GM19468 (cell line): ENCODE data around the gene SCUBE3.

Source experiments
- ATAC-seq: cut with Tn5 transposase; IDR thresholded peaks from one replicate; pipeline ENCODE4 v1.9.1; 2021; ENCODE audit warnings: mild to moderate bottlenecking, moderate library complexity, moderate number of reproducible peaks; ENCODE audit not compliant: unreplicated experiment; ENCODE audit errors: extremely low read depth

SCUBE3 gene

DNA sequence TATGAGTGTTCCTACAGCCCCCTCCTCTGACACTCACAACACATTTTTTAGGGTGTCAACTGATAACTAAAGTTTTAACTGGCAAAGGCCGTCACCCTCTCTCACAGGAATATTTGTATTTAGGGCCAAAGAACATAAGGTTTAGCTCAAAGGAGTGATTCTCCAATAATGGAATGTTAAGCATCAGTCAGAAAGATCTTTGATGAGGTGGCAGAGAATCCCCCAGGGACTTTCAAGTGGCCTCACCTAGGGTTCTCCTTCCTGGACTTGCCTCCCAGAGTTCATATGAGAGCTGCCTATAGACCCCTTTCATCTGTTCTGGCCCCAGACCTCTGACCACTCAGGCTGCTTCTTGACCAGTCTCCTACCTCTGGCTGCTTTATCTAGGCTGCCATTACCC, 7.4 kb upstream of the SCUBE3 start:
- no peak for ATAC-seq

DNA sequence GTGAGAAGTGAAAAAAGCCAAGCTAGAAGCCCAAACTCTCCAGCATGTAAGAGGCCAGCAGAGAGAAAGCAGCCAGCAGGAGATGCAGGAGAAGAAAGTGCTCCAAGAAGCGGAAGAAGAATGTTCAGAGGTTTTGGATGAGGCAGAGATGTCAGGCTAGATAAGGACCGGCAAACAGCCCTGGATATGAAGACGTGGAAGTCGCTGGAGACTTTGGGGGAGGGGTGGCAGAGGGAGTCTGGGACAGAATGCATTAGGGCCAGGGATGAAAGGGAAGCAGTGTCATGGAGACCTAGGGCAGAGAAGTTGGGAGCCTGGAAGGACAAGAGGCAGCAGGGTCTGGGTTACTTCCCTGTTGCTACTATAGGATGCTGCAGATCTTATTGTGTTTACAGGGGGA, 5.3 kb upstream of the SCUBE3 start:
- ATAC-seq: no peak

DNA sequence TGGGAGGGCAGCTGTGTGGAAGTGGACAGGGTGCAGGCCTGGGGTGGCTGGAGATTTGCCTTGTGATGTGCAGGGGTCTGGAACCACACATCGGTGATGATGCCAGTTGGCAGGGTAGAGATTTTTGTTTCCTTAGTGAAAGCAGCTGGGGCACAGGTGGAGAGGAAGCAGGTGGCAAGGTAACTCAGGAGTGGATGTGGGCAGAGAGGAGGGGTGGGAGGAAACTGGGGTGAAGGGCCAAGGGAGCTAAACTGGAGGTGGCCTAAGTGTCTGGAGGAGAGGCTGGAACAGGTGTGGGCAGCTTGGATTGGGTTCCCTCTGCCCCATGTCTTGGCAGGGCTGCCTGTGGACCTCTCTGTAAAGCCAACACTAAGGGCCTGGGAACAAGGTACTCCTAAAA, 4.7 kb upstream of the SCUBE3 start:
- ATAC-seq: no peak

DNA sequence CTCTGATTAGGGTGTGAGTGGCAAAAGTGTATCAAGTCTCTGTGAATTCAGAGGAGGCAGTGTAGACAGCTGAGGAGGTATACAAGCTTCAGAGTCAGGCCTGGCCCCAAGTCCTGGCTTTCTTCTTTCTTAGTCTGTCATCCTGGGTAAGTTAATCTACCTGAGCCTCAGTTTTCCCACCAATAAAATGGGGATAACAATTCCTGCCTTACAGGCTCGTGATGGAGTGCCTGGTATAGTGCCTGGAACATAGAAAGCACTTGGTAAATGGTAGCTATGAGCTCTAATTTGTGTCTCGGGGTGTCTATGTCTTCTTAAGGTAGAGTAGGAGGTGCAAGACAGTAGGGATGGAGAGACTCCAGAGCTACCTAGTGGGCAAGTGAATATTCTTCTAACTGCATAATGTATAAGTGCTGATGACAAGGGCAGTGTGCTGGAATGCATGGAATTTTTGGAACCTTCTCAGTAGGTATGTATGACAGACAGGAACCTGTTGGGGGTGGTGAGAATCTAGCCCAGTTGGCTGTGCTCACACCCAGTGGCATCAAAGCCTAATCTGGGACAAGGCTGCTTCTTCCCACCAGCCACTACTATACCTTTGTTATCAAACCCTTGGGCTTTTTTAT, 4.0 kb upstream of the SCUBE3 start:
- no peak for ATAC-seq

DNA sequence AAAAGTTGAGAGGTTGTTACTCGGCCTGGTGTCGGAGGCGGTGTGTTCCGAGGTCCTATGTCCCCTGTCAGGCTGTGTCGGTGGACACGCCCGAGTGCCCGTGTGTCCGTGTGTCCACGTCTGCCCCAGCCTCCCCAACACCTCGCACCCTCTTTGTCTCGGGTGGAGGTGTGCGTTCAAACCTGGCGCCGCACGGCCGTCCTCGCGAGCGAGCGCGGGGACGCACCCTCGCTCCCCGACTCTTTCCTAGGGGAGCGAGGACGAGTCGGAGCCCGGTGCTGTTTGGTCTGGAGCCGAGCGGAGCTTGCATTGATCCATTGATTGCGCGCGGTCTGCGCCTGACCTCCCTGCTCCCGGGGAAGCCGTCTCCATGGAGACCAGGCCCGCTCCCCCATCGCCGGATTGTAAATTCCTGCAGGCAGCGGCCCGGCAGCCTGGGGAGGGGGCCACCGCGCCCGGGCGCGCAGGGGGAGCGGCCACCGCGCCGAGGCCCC, 411 bp upstream of the SCUBE3 start:
- ATAC-seq: no peak

DNA sequence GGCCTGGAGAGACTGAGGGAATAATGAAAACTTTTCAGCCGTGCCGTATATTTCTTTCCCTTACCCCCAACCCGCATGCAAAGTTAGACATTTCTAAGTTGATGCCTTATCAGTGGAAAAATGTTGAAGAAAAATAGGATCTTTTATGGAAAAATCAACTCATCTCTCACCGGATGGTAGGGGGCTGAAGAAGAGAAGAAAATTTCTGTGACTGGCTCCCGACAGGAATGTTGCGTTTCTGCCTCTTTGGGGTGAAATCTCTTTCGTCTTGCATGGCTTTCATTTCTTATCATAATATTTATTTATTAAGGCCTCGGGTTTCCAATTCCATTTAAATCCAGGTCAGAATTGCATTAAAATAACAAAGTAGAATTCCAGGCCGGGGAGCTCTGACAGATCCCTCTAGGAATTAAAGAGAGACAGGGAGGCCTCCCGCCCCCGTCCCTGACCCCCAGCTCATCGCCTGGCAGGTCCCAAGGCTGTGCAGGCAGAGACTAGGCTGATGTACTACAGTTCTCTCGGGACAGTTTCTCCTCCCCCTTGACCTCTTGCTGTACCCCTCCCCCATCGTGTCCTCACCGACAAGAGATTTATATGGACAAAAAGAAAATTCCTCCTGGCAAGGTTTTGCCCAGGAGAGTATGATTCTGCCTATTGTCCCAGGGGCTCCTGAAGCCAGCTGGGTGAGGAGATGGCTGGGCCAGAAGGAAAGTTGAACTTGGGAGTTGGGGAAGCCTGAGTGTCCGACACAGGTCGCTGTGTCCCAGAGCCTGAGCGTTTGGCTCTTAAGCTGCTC, 1.3 kb downstream of the SCUBE3 start:
- no peak for ATAC-seq

DNA sequence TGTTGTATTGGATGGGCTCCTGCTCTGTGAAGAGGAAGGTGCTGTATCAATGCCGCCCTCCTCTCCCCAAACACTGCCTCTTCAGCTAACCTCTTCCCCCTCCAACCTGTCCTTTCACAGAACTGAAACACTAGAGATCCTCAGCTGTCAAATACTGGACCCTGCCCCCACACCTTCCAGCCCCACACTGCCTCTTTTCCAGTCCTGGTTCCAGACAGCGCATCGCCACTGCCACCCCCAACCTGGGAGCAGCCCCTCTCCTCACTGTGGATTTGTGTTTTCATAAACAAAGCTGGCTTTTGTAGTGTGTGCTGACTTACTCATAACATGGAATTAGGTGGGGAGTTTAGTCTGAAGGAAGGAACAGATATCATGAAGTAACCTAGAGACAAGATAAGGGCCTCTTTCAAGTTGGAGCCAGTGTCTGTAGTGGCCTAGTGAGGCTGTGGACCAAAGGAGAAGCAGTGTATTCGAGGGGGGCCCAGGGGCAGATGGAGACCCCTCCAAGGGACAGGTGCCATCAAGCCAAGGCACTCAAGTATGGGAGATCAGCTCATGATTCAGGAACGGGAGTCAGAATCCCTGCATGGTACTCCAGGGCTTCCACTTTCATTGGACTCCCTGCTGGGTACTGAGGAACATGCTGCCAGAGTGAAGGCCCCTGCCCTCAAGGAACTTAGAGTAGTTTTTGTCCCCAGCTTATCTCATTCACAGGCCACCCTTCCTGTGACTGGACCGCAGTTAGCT, 2.1 kb downstream of the SCUBE3 start:
- no peak for ATAC-seq

DNA sequence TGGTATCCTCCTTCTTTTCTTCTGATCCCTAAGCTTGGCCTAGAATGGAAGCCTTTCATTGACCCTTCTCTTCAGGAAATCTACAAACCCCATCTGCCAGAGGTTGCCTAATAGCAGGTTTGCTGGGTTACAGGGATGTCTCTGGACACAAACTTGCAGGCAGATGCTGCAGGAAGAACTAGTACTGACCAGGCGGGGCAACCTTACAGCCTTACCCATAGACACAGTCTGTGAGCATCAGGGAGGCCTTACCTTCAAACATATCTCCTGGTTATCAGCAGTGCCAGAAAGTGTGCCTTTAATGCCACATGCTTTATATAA, 2.6 kb downstream of the SCUBE3 start:
- no peak for ATAC-seq

DNA sequence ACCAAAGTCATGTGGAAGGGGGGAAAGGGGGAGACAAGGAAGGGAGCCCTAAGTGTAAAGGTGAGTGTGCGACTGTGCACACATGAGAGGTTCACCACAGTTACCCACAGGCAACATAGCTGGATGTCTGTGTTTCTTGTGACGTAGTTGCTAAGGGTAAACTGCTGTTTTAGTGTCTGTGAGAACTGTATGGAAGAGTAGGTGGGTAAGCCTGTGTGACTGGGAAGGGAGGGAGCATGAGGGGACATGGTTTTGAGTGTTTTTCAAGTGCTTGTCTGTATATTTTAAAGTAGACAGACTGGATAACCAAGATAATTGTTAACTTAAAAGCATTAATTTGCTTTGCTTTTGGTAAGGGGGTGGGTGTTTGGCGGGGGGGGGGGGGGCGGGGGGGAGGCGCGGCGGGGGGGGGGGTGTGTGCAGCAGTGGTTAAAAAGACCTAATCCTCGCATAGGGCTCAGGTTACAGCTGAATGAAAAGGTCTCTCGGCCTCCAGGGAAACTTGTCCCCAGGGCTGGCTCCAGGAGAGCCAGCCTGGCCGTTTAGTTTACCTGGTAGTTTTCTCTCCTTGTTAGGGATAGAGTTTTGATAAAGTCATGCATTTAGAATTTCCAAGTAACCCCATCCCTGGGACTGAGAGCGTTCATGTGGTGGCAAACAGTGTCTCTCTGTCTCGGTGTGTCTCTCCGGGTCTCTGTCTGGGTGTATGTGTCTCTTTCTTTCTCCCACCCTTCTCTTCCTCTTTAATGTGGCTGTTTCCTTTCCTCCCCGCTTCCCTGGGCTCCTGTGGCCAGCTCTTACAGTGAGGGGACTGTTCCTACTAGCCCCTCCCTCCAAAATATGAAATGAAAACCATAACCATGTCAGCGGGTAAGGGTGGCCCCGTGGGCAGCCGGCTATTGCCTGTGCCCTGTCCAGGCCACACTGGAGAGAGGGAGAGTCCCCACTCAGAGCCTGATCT, 3.4 kb downstream of the SCUBE3 start:
- no peak for ATAC-seq

DNA sequence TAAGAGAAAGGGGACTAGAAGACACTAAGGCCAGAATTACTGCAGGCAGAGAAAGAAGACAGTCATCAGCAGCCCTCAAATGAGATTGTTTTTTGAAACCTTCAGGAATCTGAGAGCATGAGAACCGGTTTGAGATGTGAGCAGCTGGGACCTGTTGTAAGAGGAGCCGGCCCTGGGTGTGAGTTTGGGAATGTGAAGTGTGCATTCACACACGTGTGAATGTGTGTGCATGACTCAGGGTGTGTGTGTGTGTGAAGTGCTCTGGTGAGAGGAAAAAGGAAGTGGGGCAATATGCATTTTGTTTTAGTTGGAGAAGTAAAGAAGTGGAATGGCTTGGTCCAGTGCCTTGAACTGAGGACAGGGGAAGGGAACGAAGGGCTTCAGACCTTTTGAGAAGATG, 4.3 kb downstream of the SCUBE3 start:
- ATAC-seq: no peak

DNA sequence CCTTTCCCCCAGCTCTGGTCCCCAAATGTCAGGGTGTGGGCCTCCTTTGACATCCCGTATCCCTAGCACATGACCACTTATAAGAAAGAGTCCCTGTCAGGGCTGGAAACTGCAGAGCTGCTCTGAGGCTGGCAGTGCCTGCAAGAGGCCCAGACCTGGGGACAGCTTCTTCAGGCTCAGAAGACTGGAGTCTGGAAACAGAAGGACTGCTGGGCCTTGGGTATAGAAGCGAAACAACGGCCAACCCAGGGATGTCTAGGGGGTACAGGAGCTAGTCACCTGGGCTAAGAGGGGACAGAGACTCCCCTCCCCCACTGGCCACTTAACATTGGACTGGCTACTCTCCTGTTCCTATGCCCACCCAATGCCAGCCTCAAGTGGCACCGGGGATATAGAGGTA, 4.7 kb downstream of the SCUBE3 start:
- ATAC-seq: no peak

DNA sequence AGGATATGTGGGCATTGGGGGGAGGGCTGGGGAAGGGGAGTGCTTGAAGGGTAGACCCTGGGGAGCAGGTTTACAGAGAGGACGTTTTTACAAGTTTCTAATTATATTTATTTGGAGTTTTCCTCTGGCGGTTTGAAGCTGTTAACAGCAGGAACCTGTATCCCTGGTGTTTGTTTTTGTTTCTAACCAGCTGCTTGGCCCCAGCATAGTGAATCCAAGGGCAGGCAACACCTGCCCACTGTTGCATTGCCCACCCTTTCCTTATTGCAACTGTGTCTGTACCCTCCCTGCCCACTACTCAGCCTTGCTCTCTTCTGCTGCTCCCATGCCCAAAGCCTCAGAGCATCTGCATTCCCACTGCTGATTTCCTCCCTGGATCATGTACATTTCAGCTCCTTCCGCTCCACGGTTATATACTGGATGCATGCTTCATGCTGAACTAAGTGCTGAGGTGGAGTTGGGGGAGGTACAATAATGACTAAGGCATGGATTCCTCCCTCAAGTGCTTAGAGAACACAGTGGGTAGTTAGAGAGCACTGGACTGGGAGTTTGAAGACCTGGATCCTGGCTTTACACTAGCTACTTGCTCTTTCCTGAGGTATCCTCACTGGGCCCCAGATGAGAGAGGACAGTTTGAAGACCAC, 6.0 kb downstream of the SCUBE3 start:
- no peak for ATAC-seq

DNA sequence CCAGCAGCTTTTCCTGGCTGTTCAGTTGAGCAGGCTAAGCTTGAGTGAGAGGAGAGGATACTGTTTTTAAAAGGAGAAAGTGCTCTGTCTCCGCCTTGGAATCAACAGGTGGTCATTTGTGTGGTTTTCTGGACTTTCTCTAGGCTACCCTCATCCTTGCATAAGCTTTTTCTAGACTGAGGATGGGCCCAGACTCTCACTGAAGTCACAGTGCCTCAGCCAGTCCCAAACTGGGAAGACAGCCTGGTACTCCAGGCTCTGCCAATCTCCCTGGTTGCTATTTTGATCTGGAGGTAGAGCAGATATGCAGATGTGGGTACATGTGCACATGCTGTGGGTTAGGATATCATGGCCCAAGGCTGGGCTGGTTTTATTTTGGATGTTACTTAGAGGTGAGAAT, 7.0 kb downstream of the SCUBE3 start:
- no peak for ATAC-seq

DNA sequence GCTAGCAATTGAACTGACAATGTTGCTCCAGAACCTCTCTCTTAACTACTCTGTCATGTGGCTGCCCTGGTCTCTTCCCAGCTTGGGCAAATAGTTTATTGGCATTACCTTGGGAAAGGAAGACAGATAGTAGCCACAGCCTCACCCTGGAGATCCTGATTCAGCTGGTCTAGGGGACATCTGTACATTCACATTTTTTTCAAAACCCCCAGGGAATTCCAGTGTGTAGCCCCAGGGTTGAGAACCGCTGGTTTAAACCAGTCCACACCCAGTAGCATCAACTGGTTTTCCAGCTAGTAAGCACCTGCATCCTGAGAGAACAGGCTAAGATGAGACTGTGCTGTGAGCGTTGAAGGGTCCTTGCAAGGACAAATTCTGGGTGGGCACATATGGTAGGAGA, 9.6 kb downstream of the SCUBE3 start:
- ATAC-seq: no peak

DNA sequence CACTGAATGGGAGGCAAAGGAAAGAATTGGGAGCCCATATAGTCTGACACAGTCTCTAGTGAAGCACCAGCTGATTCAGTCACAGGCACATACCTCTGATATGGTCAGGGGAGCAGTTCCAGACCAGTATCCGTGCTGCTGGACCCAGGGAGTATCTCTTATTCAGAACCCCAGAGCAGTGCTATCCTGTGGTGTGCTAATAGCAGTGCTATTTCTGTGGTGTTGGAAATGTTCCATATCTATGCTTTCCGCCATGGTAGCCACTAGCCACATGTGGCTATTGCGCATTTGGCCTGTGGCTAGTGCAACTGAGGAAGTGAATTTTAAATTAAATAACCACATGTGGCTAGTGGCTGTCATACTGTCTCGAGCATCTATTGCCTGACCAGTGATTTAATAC, 11.0 kb downstream of the SCUBE3 start:
- ATAC-seq: no peak

DNA sequence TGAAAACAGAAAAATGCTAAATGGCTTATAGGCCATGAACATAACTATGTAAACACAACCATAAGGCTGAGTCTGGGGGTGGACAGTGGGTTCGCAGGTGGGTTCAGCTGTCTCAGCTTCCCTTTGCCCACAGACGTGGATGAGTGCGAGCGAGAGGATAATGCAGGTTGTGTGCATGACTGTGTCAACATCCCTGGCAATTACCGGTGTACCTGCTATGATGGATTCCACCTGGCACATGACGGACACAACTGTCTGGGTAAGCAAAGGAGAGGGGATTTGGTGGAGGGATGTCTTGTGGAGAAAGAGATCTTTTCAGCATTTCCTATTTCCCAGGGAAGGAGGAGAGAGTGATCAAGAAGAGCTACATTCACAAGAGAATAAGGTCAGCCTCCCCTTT, 14.7 kb downstream of the SCUBE3 start:
- no peak for ATAC-seq

DNA sequence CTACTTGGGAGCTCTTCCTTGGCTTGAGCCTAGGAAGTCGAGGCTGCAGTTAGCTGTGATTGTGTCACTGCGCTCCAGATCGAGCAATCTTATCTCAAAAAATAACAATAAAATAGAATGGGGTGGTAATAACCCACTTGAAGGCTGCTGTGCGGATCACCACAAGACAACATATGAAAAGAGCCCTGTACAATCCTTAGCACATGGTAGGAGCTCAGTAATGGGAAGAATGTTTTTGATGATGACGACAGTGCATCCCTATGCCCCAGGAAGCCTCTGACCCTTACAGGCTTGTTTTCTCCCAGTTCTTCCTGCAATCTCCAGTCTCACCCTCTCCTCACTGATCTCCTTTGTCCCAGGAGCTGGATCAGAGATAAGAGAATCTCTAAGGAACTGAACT, 15.5 kb downstream of the SCUBE3 start:
- ATAC-seq: no peak

DNA sequence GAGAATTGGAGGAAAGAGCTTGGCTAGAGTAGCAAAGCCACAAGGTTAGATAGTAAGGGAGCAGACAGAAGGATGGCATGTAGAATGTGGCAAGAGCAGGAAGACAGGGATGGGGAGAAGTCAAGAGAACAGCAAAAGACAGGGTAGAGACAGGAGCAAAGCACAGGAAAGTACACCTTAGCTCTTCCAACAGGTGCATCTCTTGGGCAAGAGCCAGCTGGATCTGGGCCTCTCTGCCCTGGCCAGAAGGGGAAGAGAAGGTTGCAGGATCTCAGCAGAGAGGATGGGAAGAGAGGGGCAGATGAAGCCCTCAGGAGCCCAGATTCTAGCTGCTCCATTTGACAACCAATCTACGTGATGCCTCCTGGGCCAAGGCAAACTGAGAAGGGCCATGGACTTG, 16.7 kb downstream of the SCUBE3 start:
- ATAC-seq: no peak

DNA sequence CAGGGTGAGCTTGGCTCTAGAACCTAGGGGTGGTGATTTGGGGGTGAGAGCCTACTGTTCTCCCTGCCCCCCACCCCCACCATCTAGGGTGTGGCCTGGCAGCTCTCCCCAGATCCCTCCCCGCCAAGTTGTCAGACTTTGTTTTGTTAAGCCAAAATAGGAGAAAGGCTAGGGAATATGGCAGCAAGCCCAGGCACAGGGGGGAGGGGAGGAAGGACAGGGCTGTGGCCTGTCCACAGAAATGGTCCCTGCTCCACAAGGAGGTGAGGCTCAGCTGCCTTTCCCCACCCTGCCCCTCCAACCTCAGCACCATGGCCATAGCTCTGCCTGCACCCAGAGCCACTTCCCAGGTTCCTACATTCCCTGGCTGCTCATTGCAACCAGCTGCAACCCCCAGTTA, 17.2 kb downstream of the SCUBE3 start:
- no peak for ATAC-seq

DNA sequence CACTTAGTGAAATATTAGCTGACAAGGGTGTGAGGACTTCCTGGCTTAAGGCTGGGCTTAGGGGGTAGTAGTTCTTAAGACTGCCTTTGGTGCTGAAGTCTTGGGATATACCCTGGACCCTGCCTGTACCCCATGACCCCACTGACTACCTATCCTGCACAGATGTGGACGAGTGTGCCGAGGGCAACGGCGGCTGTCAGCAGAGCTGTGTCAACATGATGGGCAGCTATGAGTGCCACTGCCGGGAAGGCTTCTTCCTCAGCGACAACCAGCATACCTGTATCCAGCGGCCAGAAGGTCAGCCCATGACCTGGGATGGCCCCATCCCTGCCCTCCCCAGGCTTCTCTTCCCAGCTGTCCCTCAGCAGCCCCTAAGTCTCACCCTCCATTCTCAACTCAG, 17.8 kb downstream of the SCUBE3 start:
- no peak for ATAC-seq
